Stimulated activated CD4-positive, alpha-beta T cell treated with anti-CD3 and anti-CD28 coated beads, Interleukin-15, amount 100 ng/mL, for 48 hours (primary cell): ENCODE measurements around the gene POLRMT.
"Not testable (repeated sequence)": the region's sequence is repeated elsewhere in the genome, so short reads cannot be mapped to it uniquely, and the experiment has no call there.

Experiments used
- DNase-seq, 2 donors: peaks; one replicate each; pipeline ENCODE4 v3.0.0-alpha.2; 2020; ENCODE audit warnings: low read depth in 2 of 2

POLRMT gene

GRCh38 chr19:611481-611868, 21.9 kb downstream of the POLRMT start:
- DNase-seq = peak; percentile 69 to 79

- DNase-seq = peak; percentile 46 to 47
Measured at GRCh38 chr19:610801-611480, 22.4 kb downstream of the POLRMT start.

GRCh38 chr19:610071-610800, 23.1 kb downstream of the POLRMT start:
- DNase-seq = no peak

GRCh38 chr19:609004-609346, 24.4 kb downstream of the POLRMT start:
- DNase-seq = no peak

GRCh38 chr19:608155-609003, 25.0 kb downstream of the POLRMT start:
- no peak for DNase-seq

- DNase-seq = no peak
Measured at GRCh38 chr19:607301-608154, 25.8 kb downstream of the POLRMT start.

- peak in 1 of 2 donors; percentile 42 for DNase-seq
Measured at GRCh38 chr19:605061-605971, 28.0 kb downstream of the POLRMT start.

GRCh38 chr19:604355-604754, 29.0 kb downstream of the POLRMT start:
- DNase-seq = peak; percentile 65 to 68

- DNase-seq = not testable (repeated sequence)
Measured at GRCh38 chr19:603779-604178, 29.6 kb downstream of the POLRMT start.

GRCh38 chr19:603302-603639, 30.1 kb downstream of the POLRMT start:
- DNase-seq = not testable (repeated sequence)

GRCh38 chr19:602391-603301, 30.7 kb downstream of the POLRMT start:
- DNase-seq = no peak

GRCh38 chr19:601790-602189, 31.5 kb downstream of the POLRMT start:
- DNase-seq = no peak

GRCh38 chr19:601310-601709, 32.0 kb downstream of the POLRMT start:
- no peak for DNase-seq

- DNase-seq = no peak
Measured at GRCh38 chr19:597406-598315, 35.7 kb downstream of the POLRMT start.

GRCh38 chr19:596263-596655, 37.1 kb downstream of the POLRMT start:
- no peak for DNase-seq

GRCh38 chr19:595326-596262, 37.7 kb downstream of the POLRMT start:
- DNase-seq = no peak

- no peak for DNase-seq
Measured at GRCh38 chr19:594265-594870, 39.0 kb downstream of the POLRMT start.
